IPS-18a (cell line): ENCODE results near the gene MAP7D1.

Experiments used
- H3K27ac ChIP-seq: one replicate; pipeline ENCODE4 v1.5.1; 2013; ENCODE audit warnings: low read length
- H3K27me3 ChIP-seq: one replicate; pipeline ENCODE4 v1.6.1; 2013; ENCODE audit warnings: mild to moderate bottlenecking, low read length; ENCODE audit not compliant: control insufficient read depth, insufficient read depth
- H3K36me3 ChIP-seq: one replicate; pipeline ENCODE4 v1.6.1; 2013; ENCODE audit warnings: low read depth, low read length; ENCODE audit not compliant: control insufficient read depth
- H3K4me1 ChIP-seq: one replicate; pipeline ENCODE4 v1.6.1; 2013; ENCODE audit warnings: low read depth, low read length; ENCODE audit not compliant: control insufficient read depth
- H3K4me3 ChIP-seq: one replicate; pipeline ENCODE4 v1.5.1; 2013; ENCODE audit warnings: low read length
- H3K9ac ChIP-seq: one replicate; pipeline ENCODE4 v1.6.1; 2013; ENCODE audit warnings: mild to moderate bottlenecking, low read length, moderate library complexity
- H3K9me3 ChIP-seq: one replicate; pipeline ENCODE4 v1.6.1; 2013; ENCODE audit warnings: low read depth, low read length; ENCODE audit not compliant: control insufficient read depth

The MAP7D1 gene

DNA sequence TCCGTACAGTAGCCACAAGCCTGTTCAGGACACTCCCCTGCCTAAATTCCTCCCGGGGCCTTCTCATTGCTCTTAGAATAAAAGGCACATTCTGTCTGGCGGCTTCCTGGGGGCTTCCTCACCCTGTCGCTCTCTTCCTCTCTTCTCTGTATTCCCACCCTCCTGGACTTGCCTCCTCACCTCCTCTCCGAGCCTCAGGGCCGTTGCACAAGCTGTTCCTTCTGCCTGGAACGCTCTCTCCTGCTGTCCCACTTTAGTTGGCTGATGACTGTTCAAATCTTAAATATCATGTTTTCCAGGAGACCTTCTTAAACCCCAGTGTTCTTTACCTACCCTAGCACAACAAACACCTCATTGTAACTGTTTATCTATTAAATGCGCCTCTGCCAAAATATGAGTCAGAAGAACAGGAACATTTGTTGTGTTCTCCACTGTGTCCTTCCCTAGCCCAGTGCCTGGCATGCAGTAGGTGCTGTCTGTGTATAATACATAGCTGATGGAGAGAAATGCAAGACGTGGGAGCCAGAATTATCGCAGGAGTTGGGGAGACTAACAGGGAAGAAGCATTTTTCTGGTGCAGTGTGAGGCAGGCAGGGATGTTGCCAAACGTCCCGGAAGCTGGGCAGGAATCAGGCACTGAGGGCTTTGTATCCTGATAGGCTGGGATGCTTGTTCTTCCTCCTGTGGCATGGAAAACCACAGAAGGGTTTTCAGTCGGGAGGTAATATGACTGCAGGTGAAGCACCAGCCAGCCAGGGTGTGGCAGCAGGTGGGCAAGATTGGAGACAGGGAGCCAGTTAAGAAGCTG lies 44.2 kb downstream of the MAP7D1 start:
- Histone ChIP-seq H3K9me3 (no peaks in the 10 kb centered on the region), H3K36me3 (no peaks in the 10 kb centered on the region), H3K4me3 (no peak overlapping the region), H3K9ac (no peak overlapping the region), H3K27me3 (no peaks in the 10 kb centered on the region), H3K4me1 (no peaks in the 10 kb centered on the region), H3K27ac (no peak overlapping the region)

DNA sequence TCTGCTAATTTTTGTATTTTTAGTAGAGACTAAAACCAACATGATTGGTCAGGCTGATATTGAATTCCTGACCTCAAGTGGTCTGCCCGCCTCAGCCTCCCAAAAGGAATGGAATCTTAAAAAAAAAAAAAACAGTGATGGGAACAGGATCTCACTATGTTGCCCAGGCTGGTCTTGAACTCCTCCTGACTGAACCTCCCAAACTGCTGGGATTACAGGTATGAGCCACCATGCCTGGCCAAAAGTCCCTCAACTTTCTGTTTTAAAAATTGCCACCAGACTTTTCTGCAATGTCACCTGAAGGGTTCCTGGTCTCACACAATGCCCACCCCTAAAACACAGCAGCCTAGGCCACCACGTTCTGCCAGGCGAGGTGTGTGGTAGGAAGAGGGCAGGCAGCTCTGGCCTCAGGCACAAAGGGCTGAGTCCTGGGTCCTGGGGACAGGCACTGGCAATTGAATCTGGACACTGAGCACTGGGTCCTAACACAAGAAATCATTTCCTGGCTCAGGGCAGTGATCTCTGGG lies 47.1 kb downstream of the MAP7D1 start:
- H3K27me3 ChIP-seq: no peaks in the 10 kb centered on the region
- no peak overlapping the region for H3K4me3 ChIP-seq
- no peaks in the 10 kb centered on the region for H3K36me3 ChIP-seq
- no peak overlapping the region for H3K27ac ChIP-seq
- no peak overlapping the region for H3K9ac ChIP-seq
- H3K4me1 ChIP-seq: peaks cover 8% of the 10 kb centered on the region
- no peaks in the 10 kb centered on the region for H3K9me3 ChIP-seq

DNA sequence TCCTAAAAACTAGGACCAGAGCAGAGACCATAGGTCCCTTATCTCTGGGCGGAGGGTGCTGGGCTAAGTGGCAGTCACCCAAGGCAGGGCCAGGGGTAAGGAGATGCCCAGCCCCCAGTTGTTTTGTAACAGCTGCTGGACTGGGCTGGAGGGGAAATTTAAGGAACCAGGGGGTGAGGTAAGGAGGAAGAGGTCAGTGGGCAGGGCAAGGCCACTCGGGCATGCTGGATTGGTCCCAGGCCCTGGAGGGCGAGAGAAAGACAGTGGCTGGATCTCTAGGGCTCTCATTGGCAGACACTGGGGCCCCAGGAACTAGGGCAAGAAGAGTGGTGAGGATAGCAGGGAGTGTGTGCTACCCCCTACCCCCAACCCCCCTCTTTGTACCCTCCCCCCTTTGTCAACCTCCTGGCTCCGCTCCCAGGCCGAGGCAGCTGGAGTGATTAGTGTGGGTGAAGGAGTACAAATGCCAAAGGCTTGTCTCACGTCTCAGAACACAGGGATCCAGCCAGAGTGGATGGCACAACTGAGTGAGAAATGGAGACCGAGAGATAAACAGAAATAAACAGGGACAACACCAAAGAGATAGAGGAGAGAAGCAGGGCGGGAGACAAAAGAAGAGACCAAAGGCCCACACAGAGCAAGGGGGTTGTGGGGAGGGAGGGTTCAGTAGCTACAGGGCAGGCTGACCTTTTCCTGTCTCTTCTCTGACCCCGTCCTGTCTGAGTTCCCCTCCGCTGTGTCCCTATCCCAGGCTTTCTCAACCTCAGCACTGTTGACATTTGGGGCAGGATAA lies 47.8 kb downstream of the MAP7D1 start:
- Histone ChIP-seq H3K9ac (no peak overlapping the region), H3K9me3 (no peaks in the 10 kb centered on the region), H3K4me3 (no peak overlapping the region), H3K27me3 (no peaks in the 10 kb centered on the region), H3K27ac (no peak overlapping the region), H3K4me1 (peaks cover 8% of the 10 kb centered on the region), H3K36me3 (no peaks in the 10 kb centered on the region)

DNA sequence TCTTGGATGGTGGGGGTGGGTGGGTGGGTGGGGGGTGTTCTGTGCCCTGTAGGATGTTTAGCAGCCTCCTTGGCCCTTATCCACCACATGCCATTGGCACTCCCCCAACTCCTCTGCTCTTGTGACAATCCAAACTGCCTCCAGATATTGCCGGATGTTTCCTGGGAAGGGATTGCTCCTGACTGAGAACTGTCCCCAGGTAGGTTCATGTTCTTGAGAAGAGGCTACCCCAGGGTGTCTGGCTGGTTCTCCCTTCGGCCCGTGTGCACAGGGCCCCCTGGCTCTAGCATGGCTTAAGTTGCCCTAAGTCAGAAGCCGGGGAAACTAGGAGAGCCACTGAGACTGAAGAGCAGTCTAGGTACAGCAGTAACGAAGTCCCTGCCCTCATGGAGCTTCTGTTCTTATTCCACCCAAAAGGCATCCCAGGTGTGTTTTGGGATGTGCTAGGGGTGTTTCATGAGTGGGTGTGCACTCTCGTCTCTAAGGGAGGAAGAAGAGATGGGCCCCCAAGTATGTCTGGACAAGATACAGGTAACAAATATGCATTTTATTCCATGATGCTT lies 48.5 kb downstream of the MAP7D1 start:
- Histone ChIP-seq H3K4me3 (no peak overlapping the region), H3K9me3 (no peaks in the 10 kb centered on the region), H3K36me3 (no peaks in the 10 kb centered on the region), H3K27ac (no peak overlapping the region), H3K27me3 (no peaks in the 10 kb centered on the region), H3K9ac (no peak overlapping the region), H3K4me1 (peaks cover 8% of the 10 kb centered on the region)

DNA sequence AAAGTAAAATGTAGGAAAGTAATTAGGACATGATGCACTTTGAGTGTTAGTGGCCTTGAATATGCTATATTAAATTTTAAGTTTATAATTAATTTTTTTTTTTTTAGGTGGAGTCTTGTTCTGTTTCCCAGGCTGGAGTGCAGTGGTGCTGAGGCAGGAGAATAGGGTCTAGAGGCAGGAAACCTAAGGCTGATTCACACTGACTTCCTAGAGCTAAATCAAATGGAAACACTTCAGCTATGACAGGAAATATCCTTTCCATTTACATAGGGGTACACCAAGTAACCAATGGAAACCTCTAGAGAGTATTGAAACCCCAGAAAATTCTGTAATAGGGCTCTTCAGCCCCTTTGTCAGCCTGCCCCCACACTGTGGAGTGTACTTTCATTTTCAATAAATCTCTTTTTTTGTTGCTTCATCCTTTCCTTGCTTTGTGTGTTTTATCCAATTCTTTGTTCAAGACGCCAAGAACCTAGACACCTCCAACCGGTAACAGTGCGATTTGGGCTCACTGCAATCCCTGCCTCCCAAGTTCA lies 50.4 kb downstream of the MAP7D1 start:
- Histone ChIP-seq H3K4me1 (peaks cover 8% of the 10 kb centered on the region), H3K9ac (no peak overlapping the region), H3K27me3 (no peaks in the 10 kb centered on the region), H3K36me3 (no peaks in the 10 kb centered on the region), H3K9me3 (no peaks in the 10 kb centered on the region), H3K27ac (no peak overlapping the region), H3K4me3 (no peak overlapping the region)

DNA sequence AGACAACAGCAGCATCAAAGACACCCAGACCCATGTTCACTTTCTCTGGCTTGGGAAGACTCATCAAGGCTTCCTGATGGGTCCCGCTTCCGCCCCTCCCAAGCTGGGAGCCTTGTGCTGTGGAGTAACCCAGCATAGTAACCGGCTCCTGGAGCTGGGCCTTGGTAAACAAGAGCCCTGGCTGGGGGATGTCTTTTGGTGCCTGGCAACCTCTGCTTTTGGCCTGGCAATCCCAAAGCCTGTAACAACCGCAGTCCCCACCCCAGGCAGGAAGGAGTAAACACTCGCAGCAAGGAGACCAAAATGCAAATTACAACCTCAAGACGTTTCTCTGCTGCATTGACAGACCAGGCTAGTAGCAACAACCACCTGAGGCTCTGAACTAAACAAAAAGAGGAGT lies 51.4 kb downstream of the MAP7D1 start:
- no peaks in the 10 kb centered on the region for H3K27me3 ChIP-seq
- no peak overlapping the region for H3K27ac ChIP-seq
- H3K4me3 ChIP-seq: no peak overlapping the region
- no peak overlapping the region for H3K9ac ChIP-seq
- H3K9me3 ChIP-seq: no peaks in the 10 kb centered on the region
- peaks cover 8% of the 10 kb centered on the region for H3K4me1 ChIP-seq
- no peaks in the 10 kb centered on the region for H3K36me3 ChIP-seq

DNA sequence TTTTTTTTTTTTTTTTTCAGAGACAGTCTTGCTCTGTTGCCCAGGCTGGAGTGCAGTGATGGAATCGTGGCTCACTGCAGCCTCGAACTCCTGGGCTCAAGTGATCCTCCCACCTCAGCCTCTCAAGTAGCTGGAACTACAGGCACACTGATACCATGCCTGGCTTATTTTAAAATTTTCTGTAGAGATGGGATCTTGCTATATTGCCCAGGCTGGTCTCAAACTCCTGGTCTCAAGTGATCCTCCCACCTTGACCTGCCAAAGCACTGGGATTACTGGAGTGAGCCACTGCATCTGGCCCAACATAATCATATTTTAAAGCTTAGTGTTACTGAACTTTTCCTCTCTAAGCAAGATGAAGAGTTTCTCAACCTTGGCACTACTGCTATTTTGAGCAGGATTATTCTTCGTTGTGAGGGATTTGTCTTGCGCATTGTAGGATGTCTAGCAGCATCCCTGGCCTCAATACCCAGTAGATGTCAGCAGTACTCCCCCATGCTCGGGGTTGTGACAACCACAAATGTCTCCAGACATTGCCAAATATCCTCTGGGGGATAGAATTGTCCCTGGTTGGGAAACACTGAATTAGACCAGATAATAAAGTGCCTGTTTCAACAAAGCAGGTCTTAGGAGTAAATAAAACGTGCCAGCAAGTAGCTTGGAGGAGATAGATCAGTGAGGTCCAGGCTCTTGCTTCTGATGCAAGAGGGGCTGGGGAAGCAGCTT lies 53.2 kb downstream of the MAP7D1 start:
- H3K36me3 ChIP-seq: no peaks in the 10 kb centered on the region
- peaks cover 8% of the 10 kb centered on the region for H3K4me1 ChIP-seq
- no peak overlapping the region for H3K27ac ChIP-seq
- H3K27me3 ChIP-seq: no peaks in the 10 kb centered on the region
- H3K9me3 ChIP-seq: no peaks in the 10 kb centered on the region
- H3K4me3 ChIP-seq: no peak overlapping the region
- no peak overlapping the region for H3K9ac ChIP-seq

DNA sequence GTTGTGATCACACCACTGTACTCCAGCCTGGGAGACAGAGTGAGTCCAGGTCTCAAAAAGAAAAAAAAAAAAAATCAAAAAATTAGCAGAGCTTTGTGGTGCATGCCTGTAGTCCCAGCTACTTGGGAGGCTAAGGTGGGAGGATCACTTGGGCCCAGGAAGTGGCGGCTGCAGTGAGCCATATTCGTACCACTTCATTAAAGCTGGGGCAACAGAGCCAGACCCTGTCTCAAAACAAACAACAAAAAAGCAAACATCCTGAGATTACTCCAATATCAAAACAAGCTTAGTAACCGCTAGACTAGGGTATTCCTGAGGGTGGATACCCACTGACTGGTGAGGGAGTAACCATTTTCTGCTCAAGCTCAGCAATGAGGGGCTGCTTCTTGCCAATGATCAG lies 55.3 kb downstream of the MAP7D1 start:
- Histone ChIP-seq H3K27ac (no peak overlapping the region), H3K27me3 (no peaks in the 10 kb centered on the region), H3K4me1 (peaks cover 8% of the 10 kb centered on the region), H3K36me3 (no peaks in the 10 kb centered on the region), H3K9ac (no peak overlapping the region), H3K9me3 (no peaks in the 10 kb centered on the region), H3K4me3 (no peak overlapping the region)

DNA sequence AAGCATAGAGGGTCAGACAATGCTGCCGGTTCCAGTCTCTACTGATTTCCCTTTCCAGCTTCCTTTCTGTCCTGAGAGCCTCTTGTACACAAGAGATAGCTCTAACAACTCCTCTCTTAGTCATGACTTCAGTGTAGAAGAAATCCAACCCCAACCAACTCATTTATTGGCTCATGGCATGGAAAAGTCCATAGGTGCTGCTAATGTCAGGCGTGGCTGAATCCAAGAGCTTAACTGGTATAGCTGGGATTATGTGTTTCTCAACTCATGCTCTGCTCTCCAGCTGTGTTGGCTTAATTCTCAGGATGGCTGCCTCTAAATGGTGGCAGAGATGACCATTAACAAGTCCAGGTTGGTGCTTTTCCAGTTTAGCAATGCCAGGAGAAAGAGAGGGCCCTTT lies 55.9 kb downstream of the MAP7D1 start:
- Histone ChIP-seq H3K9ac (no peak overlapping the region), H3K27me3 (no peaks in the 10 kb centered on the region), H3K27ac (no peak overlapping the region), H3K36me3 (no peaks in the 10 kb centered on the region), H3K4me1 (peaks cover 8% of the 10 kb centered on the region), H3K9me3 (no peaks in the 10 kb centered on the region), H3K4me3 (no peak overlapping the region)

DNA sequence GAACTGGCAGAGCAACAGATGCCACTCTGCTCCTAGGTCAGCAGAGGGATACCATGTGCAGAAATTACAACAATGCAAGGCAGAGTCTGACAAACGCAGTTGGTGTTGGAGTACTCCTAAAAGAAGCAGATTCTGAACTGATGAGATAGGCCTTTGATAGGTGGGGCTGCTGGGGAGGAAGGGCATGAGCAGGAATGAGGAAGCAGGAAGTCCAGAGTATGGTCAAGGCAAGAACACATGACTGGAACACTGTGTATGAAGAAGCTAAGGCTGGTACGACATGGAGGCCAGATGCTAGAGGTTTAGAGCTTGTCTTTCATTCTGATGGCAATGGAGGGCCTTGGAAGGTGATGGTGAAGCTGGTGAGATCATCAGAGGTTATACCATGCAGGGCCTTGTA lies 56.8 kb downstream of the MAP7D1 start:
- no peaks in the 10 kb centered on the region for H3K36me3 ChIP-seq
- no peak overlapping the region for H3K9ac ChIP-seq
- H3K4me3 ChIP-seq: no peak overlapping the region
- no peaks in the 10 kb centered on the region for H3K4me1 ChIP-seq
- no peaks in the 10 kb centered on the region for H3K27me3 ChIP-seq
- no peak overlapping the region for H3K27ac ChIP-seq
- H3K9me3 ChIP-seq: no peaks in the 10 kb centered on the region

DNA sequence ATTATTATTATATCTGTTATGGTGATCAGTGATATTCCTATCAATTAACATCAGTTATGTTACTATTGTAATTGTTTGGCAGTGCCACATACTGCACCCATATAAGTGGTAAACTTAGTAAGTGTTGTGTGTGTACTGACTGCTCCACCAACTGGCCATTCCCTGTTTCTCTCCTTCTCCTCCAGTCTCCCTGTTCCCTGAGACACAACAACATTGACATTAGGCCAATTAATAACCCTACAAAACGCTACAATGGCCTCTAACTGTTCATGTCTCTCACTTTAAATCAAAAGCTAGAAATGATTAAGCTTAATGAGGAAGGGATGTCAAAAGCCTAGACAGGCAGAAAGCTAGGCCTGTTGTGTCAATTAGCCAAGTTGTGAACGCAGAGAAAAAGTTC lies 61.7 kb downstream of the MAP7D1 start:
- Histone ChIP-seq H3K36me3 (no peaks in the 10 kb centered on the region), H3K27ac (no peak overlapping the region), H3K27me3 (no peaks in the 10 kb centered on the region), H3K4me3 (no peak overlapping the region), H3K9ac (no peak overlapping the region), H3K9me3 (no peaks in the 10 kb centered on the region), H3K4me1 (no peaks in the 10 kb centered on the region)
